ENCODE data around the gene NMT1. TPM values are rescaled to one million over a fixed set of nuclear protein-coding genes. Genes with fewer than 3 reads are reported as not detected.
A peak's percentile ranks its signal among the peaks of the same experiment; 100 is the strongest.

Gene NMT1
- total and polyA plus RNA-seq, 2 of the 13 experiments (the other 11 are each of a cell fraction or from before 2014, with no cell fraction given): 75.7 to 142 TPM

DNA sequence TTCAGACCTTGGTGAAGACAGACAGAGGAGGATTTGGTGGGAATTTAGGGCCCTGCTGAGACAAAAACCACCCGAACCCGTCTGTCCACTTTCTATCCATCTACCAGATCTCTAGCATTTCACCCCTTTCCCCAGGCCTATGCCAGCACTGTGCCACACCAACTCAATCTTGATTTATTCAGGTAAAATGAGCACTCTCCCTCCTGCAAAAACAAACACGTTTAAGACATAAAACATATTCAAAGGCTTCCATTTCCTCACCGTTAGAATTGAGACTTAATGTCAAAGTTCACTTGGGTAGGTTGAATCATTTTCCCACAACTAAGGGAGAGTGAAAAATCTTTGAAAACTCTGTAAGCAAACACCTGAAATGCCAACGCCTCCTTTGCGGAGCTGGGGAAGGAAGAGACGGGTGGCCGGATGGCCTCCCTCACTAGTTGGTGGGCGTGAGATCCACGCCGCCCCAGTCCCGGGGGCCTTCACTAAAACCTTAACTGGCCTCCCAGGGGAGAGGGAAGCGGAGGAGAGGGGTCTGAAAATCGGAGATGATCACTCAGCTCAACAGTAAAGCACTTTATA, 10.5 kb upstream of the NMT1 start (continued):
- TF ChIP-seq ZNF546 (CRISPR knock-in tag; conservative IDR thresholded peaks at IDR 0.05) (no peak), NFE2 (CRISPR knock-in tag; IDR thresholded peaks at IDR 0.05) (no peak), MIXL1 (CRISPR knock-in tag; IDR thresholded peaks at IDR 0.05) (no peak), RNF2 (conservative IDR thresholded peaks at IDR 0.05; ENCODE audit: low read depth) (no peak), ZNF7 (CRISPR knock-in tag; IDR thresholded peaks at IDR 0.05) (no peak), ZC3H13 (CRISPR knock-in tag; IDR thresholded peaks at IDR 0.05) (0 out of 2 replicates have a peak, but pooled peaks have one; percentile 22), ZNF772 (CRISPR knock-in tag; IDR thresholded peaks at IDR 0.05) (no peak), ZNF75D (CRISPR knock-in tag; IDR thresholded peaks at IDR 0.05; ENCODE audit: borderline replicate concordance) (0 out of 2 replicates have a peak, but pooled peaks have one; percentile 41), JUNB (CRISPR knock-in tag; IDR thresholded peaks at IDR 0.05; ENCODE audit: borderline replicate concordance) (no peak), ZNF33B (CRISPR knock-in tag; IDR thresholded peaks at IDR 0.05) (no peak), HNF4A (CRISPR knock-in tag; IDR thresholded peaks at IDR 0.05) (peak; percentile 6; the same call in 1 of the 2 replicates), ZNF282 (IDR thresholded peaks at IDR 0.05; ENCODE audit: partially characterized antibody) (no peak), PPARG (CRISPR knock-in tag; conservative IDR thresholded peaks at IDR 0.05) (peak; percentile 21; the same call in 1 of the 2 replicates), ERF (CRISPR knock-in tag; IDR thresholded peaks at IDR 0.05) (no peak), ZNF260 (CRISPR knock-in tag; IDR thresholded peaks at IDR 0.05; ENCODE audit: borderline replicate concordance, low read depth) (no peak), ZNF879 (CRISPR knock-in tag; IDR thresholded peaks at IDR 0.05) (no peak), CREB1 (IDR thresholded peaks at IDR 0.05) (no peak), CREB1 (CRISPR knock-in tag; IDR thresholded peaks at IDR 0.05) (peak; percentile 52; the same call in 1 of the 2 replicates), DMAP1 (CRISPR knock-in tag; IDR thresholded peaks at IDR 0.05) (no peak), FOSL1 (CRISPR knock-in tag; IDR thresholded peaks at IDR 0.05; ENCODE audit: borderline replicate concordance) (no peak), TBL1XR1 (IDR thresholded peaks at IDR 0.05; ENCODE audit: borderline replicate concordance, low read length, partially characterized antibody) (no peak), RBAK (CRISPR knock-in tag; IDR thresholded peaks at IDR 0.05) (peak; percentile 20; the same call in 1 of the 2 replicates), REPIN1 (CRISPR knock-in tag; IDR thresholded peaks at IDR 0.05; ENCODE audit: borderline replicate concordance, low read depth) (no peak)
- TF ChIP-seq, protein P1, sequence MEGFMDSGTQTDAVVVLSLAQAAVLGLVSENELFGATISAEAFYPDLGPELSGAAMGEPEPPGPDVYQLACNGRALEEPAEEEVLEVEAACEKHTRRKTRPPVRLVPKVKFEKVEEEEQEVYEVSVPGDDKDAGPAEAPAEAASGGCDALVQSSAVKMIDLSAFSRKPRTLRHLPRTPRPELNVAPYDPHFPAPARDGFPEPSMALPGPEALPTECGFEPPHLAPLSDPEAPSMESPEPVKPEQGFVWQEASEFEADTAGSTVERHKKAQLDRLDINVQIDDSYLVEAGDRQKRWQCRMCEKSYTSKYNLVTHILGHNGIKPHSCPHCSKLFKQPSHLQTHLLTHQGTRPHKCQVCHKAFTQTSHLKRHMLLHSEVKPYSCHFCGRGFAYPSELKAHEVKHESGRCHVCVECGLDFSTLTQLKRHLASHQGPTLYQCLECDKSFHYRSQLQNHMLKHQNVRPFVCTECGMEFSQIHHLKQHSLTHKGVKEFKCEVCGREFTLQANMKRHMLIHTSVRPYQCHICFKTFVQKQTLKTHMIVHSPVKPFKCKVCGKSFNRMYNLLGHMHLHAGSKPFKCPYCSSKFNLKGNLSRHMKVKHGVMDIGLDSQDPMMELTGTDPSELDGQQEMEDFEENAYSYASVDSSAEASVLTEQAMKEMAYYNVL (CRISPR knock-in tag; IDR thresholded peaks at IDR 0.05; ENCODE audit: borderline replicate concordance): peak; percentile 3; the same call in 1 of the 2 replicates
- TF ChIP-seq, protein P2, sequence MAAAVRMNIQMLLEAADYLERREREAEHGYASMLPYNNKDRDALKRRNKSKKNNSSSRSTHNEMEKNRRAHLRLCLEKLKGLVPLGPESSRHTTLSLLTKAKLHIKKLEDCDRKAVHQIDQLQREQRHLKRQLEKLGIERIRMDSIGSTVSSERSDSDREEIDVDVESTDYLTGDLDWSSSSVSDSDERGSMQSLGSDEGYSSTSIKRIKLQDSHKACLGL (CRISPR knock-in tag; IDR thresholded peaks at IDR 0.05): no peak
- TF ChIP-seq, protein P3, sequence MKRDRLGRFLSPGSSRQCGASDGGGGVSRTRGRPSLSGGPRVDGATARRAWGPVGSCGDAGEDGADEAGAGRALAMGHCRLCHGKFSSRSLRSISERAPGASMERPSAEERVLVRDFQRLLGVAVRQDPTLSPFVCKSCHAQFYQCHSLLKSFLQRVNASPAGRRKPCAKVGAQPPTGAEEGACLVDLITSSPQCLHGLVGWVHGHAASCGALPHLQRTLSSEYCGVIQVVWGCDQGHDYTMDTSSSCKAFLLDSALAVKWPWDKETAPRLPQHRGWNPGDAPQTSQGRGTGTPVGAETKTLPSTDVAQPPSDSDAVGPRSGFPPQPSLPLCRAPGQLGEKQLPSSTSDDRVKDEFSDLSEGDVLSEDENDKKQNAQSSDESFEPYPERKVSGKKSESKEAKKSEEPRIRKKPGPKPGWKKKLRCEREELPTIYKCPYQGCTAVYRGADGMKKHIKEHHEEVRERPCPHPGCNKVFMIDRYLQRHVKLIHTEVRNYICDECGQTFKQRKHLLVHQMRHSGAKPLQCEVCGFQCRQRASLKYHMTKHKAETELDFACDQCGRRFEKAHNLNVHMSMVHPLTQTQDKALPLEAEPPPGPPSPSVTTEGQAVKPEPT (CRISPR knock-in tag; IDR thresholded peaks at IDR 0.05; ENCODE audit: low read depth): no peak
- TF ChIP-seq, protein P4, sequence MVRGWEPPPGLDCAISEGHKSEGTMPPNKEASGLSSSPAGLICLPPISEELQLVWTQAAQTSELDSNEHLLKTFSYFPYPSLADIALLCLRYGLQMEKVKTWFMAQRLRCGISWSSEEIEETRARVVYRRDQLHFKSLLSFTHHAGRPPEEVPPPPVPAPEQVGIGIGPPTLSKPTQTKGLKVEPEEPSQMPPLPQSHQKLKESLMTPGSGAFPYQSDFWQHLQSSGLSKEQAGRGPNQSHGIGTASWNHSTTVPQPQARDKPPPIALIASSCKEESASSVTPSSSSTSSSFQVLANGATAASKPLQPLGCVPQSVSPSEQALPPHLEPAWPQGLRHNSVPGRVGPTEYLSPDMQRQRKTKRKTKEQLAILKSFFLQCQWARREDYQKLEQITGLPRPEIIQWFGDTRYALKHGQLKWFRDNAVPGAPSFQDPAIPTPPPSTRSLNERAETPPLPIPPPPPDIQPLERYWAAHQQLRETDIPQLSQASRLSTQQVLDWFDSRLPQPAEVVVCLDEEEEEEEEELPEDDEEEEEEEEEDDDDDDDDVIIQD (CRISPR knock-in tag; IDR thresholded peaks at IDR 0.05; ENCODE audit: low read depth): no peak

All from HepG2 (cell line).